SW480 (cell line): Measurements from ENCODE around the gene TSSK3.
A peak's percentile ranks its signal among the peaks of the same experiment; 100 is the strongest.

Experiments used
- DNase-seq: peaks from one replicate; pipeline ENCODE4 v3.0.0-alpha.2; 2016; ENCODE audit warnings: low spot score

TSSK3 gene

GRCh38 chr1:32362474-32363313 lies at the start of gene TSSK3, which contains the start of gene FAM229A:
TSSK3 (plus strand) TSS chr1:32362539; CDS start chr1:32362702, 163 bp downstream.
FAM229A (minus strand) TSS chr1:32362485; CDS start chr1:32362091, 394 bp downstream.
- no peak for DNase-seq

DNA sequence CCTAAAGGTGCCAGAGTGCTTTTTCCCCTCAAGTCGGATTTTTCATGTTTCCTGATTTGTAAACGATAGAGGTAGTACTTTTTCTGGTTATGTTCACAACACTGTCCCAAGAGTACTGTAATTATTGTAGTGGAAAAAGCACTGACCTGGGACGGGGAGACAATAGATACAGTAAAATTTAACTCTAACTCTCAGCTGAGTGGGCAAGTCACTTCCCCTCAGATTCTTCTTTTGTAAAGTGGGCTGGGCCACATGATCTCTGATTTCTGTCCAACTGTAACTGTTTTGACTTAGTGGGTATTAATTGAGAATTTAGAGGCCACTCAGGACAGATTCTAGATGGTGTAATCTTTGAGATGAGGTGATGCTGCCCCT lies 45.4 kb upstream of the TSSK3 start:
- DNase-seq, result no peak

DNA sequence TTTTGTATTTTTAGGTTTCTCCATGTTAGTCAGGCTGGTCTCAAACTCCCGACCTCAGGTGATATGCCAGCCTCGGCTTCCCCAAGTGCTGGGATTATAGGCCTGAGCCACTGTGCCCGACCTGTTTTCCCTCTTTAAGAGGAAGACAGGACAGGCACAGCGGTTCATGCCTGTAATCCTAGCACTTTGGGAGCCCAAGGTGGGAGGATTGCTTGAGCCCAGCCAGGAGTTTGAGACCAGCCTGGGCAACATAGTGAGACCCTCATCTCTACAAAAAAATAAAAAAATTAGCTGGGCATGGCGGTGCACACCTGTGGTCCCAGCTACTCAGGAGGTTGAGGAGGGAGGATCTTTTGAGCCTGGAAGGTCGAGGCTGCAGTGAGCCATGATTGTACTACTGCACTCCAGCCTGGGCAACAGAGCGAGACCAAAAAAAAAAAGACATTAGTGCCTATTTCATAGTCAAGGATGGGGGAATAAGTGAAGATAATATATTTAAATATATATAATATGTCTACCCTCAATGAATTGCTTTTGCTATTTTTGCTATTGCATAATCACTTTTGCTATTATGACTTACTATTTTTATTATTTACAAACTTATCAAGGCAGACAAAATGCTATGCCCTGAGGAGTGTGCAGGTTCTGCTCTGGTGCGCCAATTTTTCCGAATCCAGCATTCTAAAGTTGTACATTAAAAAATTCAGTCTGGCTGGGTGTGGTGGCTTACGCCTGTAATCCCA lies 44.0 kb upstream of the TSSK3 start:
- no peak for DNase-seq

DNA sequence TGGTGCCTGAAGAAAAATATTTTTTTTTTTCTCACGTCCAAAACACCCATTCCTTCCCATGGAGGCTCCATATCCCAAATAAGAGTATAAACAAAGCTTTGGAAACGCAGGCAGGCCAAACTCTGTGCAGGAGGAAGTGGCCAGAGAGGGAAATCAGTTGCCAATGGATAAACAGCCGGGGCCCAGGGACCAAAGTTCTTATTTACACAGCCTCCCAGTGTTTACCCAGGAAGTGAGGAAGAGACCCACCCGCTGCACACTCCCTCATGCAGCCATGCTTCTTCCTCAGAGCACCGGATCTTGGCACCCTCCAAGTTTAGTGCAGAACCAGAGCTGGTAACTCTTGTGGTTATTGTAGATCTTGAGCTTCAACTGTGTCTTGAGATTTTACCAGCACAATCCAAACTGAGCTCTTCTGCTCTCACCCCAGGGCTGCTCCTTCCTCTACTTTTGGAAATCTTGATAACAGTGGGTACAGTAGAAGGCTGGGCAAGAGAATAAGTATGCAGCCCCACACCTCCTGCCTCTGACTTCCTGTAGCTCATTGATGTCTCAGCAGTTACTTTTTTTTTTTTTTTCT lies 40.5 kb upstream of the TSSK3 start:
- peak; percentile 20 for DNase-seq

DNA sequence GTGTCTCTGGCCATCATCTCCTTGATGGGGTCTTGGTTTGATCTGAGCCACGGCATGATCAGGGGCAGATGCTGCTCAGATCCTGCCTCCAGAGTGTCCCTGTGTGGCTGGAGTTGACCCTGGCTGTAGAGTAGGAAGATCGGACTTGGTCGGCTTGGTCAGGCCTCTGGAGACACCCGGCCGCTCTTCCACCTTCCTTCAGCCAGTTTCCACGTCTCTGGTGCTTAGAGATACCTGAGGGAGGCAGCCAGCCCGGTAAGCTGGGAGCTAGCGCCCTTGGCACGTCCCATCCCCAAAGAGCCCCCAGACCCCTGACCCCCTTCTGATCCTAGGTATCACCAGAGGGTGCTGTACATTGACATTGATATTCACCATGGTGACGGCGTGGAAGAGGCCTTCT lies 35.1 kb upstream of the TSSK3 start:
- DNase-seq, result no peak

DNA sequence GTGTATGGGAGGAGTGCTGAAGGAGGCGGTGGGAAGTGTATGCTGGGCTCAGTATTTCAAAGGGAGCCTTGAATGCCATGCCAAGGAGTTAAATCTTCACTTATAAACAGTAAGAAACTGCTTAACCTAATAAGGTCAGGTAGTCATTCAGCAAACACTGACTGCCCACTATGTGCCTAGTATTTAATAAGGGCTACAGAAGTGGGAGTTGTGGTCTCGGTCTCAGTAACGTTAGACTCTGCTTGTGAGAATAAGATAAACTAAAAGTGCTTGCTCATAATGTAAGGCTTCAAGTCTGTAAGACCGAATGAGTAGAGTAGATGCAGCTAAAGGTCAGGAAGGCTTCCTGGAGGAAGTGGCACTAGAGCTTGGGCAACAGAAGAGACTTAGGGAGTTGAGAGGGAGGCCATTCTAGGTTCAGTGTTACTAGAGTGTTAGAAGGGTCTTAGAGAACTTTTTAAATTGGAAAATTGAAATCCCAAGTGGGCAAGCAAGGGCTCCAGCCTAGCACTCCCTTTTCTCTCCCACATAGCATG lies 32.3 kb upstream of the TSSK3 start:
- DNase-seq, result no peak

DNA sequence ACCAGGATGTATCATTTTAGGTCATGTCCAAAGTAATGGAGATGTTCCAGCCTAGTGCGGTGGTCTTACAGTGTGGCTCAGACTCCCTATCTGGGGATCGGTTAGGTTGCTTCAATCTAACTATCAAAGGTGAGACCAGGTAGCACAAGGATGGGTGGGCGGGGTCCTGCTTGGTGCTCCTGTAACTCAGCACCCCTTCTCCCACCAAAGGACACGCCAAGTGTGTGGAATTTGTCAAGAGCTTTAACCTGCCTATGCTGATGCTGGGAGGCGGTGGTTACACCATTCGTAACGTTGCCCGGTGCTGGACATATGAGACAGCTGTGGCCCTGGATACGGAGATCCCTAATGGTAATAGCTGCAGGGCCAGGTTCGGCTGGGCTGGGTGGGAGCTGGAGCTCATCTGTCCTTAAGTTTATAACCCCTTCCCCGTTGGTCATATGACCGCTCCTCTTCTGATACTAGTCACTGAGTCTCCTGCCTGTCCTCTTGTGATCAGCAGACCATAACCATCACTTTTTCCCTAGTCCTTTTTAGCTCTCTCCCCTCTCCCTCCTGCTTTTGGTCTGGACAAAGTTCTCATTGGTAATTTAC lies 31.7 kb upstream of the TSSK3 start:
- DNase-seq, result no peak

DNA sequence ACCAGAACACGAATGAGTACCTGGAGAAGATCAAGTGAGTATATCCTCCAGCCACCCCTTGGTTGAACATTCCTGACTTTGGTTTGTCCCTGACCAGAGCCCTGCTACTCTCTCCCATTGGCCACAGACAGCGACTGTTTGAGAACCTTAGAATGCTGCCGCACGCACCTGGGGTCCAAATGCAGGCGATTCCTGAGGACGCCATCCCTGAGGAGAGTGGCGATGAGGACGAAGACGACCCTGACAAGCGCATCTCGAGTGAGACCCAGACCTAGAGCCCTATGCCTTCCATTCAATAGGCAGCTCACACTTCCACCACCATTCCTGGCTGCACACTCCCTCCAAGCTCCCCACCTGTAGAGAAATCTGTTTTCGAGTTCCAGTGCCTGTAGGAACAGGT lies 30.8 kb upstream of the TSSK3 start:
- no peak for DNase-seq

GRCh38 chr1:32332290-32333079 lies 29.9 kb upstream of the TSSK3 start:
- DNase-seq, result no peak

GRCh38 chr1:32333251-32333963 lies 28.9 kb upstream of the TSSK3 start:
- DNase-seq, result no peak

DNA sequence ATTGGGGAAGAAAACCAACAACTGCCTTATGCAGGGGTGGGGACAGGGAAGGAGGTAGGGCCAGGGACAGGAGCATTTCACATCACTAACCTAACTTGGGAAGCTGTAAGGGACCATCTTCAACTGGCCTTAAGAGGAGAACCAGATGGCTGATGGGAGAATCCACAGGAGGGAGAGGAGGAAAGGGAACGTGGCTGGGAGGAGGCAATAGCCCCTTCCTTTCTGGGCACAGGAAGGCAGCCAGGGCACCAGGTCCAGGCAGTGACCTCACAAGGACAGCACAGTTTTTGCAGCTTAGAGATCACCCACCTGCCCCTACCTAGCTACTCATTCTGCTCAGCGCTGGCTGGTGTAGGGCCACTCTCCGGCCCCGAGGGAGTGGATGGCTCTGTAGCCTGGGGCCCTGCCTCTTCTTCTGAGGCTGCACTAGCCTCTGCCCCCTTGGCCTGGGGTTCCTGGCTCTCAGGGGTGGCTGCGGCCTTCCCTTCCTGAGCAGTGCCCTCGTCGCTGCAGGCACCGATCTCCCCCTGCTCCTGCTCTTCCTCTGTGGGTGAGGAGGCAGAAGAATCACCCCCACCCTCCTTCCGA lies 28.0 kb upstream of the TSSK3 start:
- no peak for DNase-seq

- DNase-seq, result peak; percentile 47
These were observed 27.3 kb upstream of the TSSK3 start for GRCh38 chr1:32334864-32335534.

GRCh38 chr1:32335535-32335789 lies 26.9 kb upstream of the TSSK3 start:
- DNase-seq, result no peak

DNA sequence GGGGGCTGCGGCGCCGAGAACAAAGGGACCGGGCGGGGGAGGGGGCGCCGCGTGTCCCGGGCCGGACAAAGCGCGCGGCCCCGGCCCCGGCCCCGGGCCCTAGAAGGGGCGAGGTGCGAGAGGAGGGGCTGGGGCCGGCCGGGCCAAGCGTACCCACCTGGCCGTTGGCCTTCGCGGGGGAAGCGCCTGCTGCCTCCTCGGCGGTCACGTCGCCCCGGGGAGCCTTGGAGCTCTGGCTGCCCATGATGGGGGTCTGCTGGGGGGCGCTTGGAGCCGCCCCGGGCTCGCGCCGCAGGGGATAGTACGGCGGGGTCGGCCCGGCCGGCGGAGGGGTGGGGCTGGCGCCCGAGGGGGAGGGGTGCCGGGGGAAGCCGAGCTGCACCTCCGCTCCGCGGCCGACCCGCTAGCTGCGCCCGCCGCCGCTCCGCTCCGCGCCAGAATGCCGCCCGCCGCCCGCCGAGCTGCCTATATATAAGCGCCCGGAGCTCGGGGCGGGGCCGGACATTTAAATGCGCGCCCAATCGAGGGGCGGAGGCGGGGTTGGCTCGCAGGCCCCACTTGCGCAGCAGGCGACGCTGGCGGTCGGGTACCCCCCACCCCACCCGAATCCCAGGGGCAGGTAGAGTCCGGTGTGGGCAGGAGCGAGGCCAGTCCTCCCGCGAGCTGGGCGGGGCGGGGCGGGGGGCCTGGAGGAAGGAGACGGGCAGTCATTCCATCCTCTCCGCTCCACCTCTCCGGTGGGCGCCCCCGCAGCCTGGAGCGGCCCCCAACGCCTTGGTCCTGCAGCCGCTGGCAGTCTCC lies 26.3 kb upstream of the TSSK3 start, which contains the start of gene MARCKSL1:
MARCKSL1 (minus strand) TSS at position 444 of the 801 bp plus-strand sequence; CDS start at position 244, 200 bp downstream.
- peak; percentile 60 for DNase-seq

- no peak for DNase-seq
These were observed 25.8 kb upstream of the TSSK3 start for GRCh38 chr1:32336591-32336932.

GRCh38 chr1:32336963-32337675 lies 25.2 kb upstream of the TSSK3 start:
- no peak for DNase-seq

GRCh38 chr1:32337855-32338636 lies 24.3 kb upstream of the TSSK3 start:
- peak; percentile 74 for DNase-seq
